CD4-positive, alpha-beta memory T cell (primary cell): ENCODE data around the gene TRERF1. TPM values are rescaled to one million over a fixed set of nuclear protein-coding genes. Genes with fewer than 3 reads are reported as not detected.

Experiments
- CTCF ChIA-PET: fragments of 350-600 bp; sonication (Branson Sonifier 250); formaldehyde crosslinking; loops from one replicate; lab custom pipeline; 2021; ENCODE audit warnings: inconsistent platforms; ENCODE audit not compliant: partially characterized antibody; lab: Charles Lee
- POLR2A ChIA-PET: fragments of 350-600 bp; sonication (Branson Sonifier 250); formaldehyde crosslinking; loops from one replicate; lab custom pipeline; 2021; ENCODE audit not compliant: partially characterized antibody; lab: Charles Lee
- DNase-seq, 5 donors: peaks; one replicate each; pipeline versions ENCODE4 v3.0.0 to v3.0.0-alpha.2; 2020 to 2022; ENCODE audit warnings: mixed read lengths in 1 of 5
- H3K27ac ChIP-seq: one replicate; pipeline ENCODE4 v1.7.0; 2013; ENCODE audit warnings: low read depth, low read length
- H3K27me3 ChIP-seq: 2 replicates; pipeline ENCODE4 v1.7.0; 2013; ENCODE audit warnings: mild to moderate bottlenecking, low read length, moderate library complexity; ENCODE audit not compliant: insufficient read depth
- H3K36me3 ChIP-seq: 2 replicates; pipeline ENCODE4 v1.7.0; 2013; ENCODE audit warnings: mild to moderate bottlenecking, low read length, moderate library complexity; ENCODE audit not compliant: insufficient read depth
- H3K4me1 ChIP-seq: 2 replicates; pipeline ENCODE4 v1.7.0; 2013; ENCODE audit warnings: mild to moderate bottlenecking, low read length, moderate library complexity; ENCODE audit not compliant: insufficient read depth
- H3K4me3 ChIP-seq, 2 donors: one replicate each; pipeline ENCODE4 v1.7.0; 2013; ENCODE audit warnings: low read length in 2 of 2, mild to moderate bottlenecking in 1 of 2
- H3K9me3 ChIP-seq, 2 donors: one replicate each; pipeline ENCODE4 v1.7.0; 2013; ENCODE audit warnings: low read length in 2 of 2, control low read depth in 1 of 2; ENCODE audit not compliant: control insufficient read depth in 1 of 2
- H3K27ac Mint-ChIP-seq, 7 donors: one replicate each; pipeline ENCODE4 v1.8.0; 2020 to 2021; ENCODE audit warnings: mixed read lengths in 7 of 7, mild to moderate bottlenecking in 6 of 7, inconsistent platforms in 3 of 7, moderate library complexity in 3 of 7
- H3K27me3 Mint-ChIP-seq, 2 donors: one replicate each; pipeline ENCODE4 v1.8.0; 2020 to 2021; ENCODE audit warnings: mixed read lengths in 2 of 2
- H3K36me3 Mint-ChIP-seq, 2 donors: one replicate each; pipeline ENCODE4 v1.8.0; 2020 to 2021; ENCODE audit warnings: mixed read lengths in 2 of 2, inconsistent platforms in 1 of 2, mild to moderate bottlenecking in 1 of 2
- H3K4me1 Mint-ChIP-seq, 4 donors: one replicate each; pipeline ENCODE4 v1.8.0; 2020 to 2021; ENCODE audit warnings: mixed read lengths in 4 of 4, mild to moderate bottlenecking in 1 of 4
- H3K4me3 Mint-ChIP-seq, 8 donors: one replicate each; pipeline ENCODE4 v1.8.0; 2020 to 2021; ENCODE audit warnings: mixed read lengths in 8 of 8, mild to moderate bottlenecking in 7 of 8, moderate library complexity in 6 of 8, inconsistent platforms in 3 of 8
- H3K9me3 Mint-ChIP-seq, 8 donors: one replicate each; pipeline ENCODE4 v1.8.0; 2020 to 2021; ENCODE audit warnings: mixed read lengths in 8 of 8, mild to moderate bottlenecking in 5 of 8, inconsistent platforms in 3 of 8, moderate library complexity in 1 of 8
- intact Hi-C: fragments of 100-400 bp; cut with micrococcal nuclease; formaldehyde crosslinking; loops from one replicate; pipeline ENCODE4 v1.15.1; 2023
- polyA plus RNA-seq, 2 donors: library from polyadenylated mRNA; unstranded; fragments of 300-500 nt; fragmentation: Illumina TruSeq; gene quantifications; one replicate each; pipeline ENCODE4 v1.2.3, GENCODE V29; 2021
- total RNA-seq, 2 experiments: library from RNA; stranded (reverse); gene quantifications; one replicate each; pipeline ENCODE4 v1.2.3, GENCODE V29; 2021

The TRERF1 gene
- total and polyA plus RNA-seq, 4 experiments from 2014 or later = 1.1 to 28.3 (median 17.4) TPM

- POLR2A ChIA-PET = no interaction called here
- DNase-seq = no peak
- no peaks in the 10 kb centered on the region for H3K9me3 ChIP-seq
- H3K4me1 ChIP-seq = peaks cover 8% of the 10 kb centered on the region
- CTCF ChIA-PET = no interaction called here
- peak overlapping the region in 1 of 7 donors; percentile 10 for H3K27ac Mint-ChIP-seq
- H3K4me1 Mint-ChIP-seq = peaks cover 15 to 34% (median 24%) of the 10 kb centered on the region in 4 donors
- H3K36me3 ChIP-seq = no peaks in the 10 kb centered on the region
- no peaks in the 10 kb centered on the region for H3K27me3 ChIP-seq
- H3K9me3 Mint-ChIP-seq = no peaks in the 10 kb centered on the region
- no peaks in the 10 kb centered on the region for H3K27me3 Mint-ChIP-seq
- no peak overlapping the region for H3K4me3 ChIP-seq
- intact Hi-C loops = no loop called here
- no peak overlapping the region for H3K27ac ChIP-seq
- H3K36me3 Mint-ChIP-seq = peaks cover 4 to 11% of the 10 kb centered on the region in 2 donors
- H3K4me3 Mint-ChIP-seq = no peak overlapping the region
Measured at GRCh38 chr6:42350911-42351310, 100.8 kb downstream of the TRERF1 start.

DNA sequence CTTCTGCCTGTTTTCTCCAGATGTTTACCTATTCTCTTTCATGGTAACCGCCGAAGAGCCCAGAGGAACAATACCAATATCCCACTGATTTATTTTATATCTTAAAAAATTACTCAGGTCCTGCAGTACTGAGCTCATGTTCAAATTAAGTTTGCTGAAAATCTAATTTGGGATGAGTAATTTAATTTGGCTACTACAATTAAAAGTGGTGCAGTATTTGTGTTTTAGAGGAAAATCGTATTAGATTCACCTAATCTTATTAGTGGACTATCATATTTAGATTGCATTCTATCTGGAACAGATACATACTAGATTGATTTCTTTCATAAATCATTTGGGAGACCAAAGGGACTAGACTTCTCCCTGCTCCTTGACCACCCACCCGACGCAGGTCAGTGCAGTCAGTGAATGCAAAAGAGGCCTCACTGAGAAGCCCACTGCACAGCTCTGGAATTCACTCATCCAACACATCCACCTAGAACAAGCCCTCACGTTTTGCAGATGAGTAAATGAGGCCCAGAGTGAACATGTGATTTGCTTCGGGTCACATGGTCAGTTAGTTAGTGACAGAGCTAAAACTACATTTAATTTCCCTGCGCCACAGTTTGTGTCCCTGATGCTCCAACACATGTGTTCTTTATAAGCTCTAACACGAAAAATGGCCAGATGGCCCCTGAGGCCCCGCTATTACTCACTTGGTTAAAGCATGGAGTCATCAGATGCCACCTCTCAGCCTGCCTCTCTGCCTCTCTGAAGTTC, 101.8 kb downstream of the TRERF1 start:
- H3K4me3 ChIP-seq = no peak overlapping the region
- H3K27me3 ChIP-seq = no peaks in the 10 kb centered on the region
- DNase-seq = no peak
- ChIA-PET CTCF (no interaction called here), POLR2A (interaction anchor here (0.5 to 1.6 kb wide), 3 partner anchors 87 to 103 kb away, joined by 3 read pairs; no protein-coding TSS in a partner anchor)
- no peak overlapping the region for H3K27ac ChIP-seq
- Mint-ChIP-seq H3K4me1 (peaks cover 18 to 41% (median 30%) of the 10 kb centered on the region in 4 donors), H3K9me3 (no peaks in the 10 kb centered on the region), H3K36me3 (peaks cover 9 to 14% of the 10 kb centered on the region in 2 donors), H3K27ac (no peak overlapping the region), H3K4me3 (peak overlapping the region in 1 of 8 donors; percentile 20), H3K27me3 (no peaks in the 10 kb centered on the region)
- H3K9me3 ChIP-seq = no peaks in the 10 kb centered on the region
- peaks cover 8% of the 10 kb centered on the region for H3K4me1 ChIP-seq
- intact Hi-C loops = no loop called here
- no peaks in the 10 kb centered on the region for H3K36me3 ChIP-seq

DNA sequence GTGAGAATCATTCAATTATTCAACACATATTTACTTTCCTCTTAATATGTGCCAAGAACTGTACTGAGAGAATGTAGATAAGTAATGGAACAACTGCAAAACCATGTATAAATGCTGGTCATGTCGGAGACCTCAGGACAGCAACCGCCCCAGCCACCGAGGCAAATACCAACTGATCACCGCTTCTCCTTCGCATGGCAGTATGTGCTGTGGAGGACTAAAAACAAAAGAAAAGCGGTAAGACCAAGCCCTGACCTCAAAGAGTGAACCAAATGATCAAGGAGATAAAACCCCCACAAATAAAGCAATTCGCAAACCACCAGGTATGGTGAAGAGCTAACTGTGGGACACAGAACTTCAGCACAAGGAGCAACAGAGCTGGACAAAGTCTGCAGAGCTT, 104.3 kb downstream of the TRERF1 start:
- no peak for DNase-seq
- H3K27me3 ChIP-seq = no peaks in the 10 kb centered on the region
- peak overlapping the region in 2 of 7 donors; percentile 42 to 55 for H3K27ac Mint-ChIP-seq
- no peak overlapping the region for H3K4me3 ChIP-seq
- peak overlapping the region in 1 of 8 donors; percentile 17 for H3K4me3 Mint-ChIP-seq
- no peaks in the 10 kb centered on the region for H3K36me3 ChIP-seq
- intact Hi-C loops = no loop called here
- no peaks in the 10 kb centered on the region for H3K27me3 Mint-ChIP-seq
- CTCF ChIA-PET = interaction anchor here (1.6 to 1.8 kb wide), 2 partner anchors 15 to 200 kb away, joined by 3 to 6 read pairs; no protein-coding TSS in a partner anchor
- H3K36me3 Mint-ChIP-seq = peaks cover 22 to 24% of the 10 kb centered on the region in 2 donors
- peaks cover 22 to 52% (median 43%) of the 10 kb centered on the region in 4 donors for H3K4me1 Mint-ChIP-seq
- peaks cover 8% of the 10 kb centered on the region for H3K4me1 ChIP-seq
- H3K27ac ChIP-seq = no peak overlapping the region
- no peaks in the 10 kb centered on the region for H3K9me3 ChIP-seq
- POLR2A ChIA-PET = interaction anchor here (0.6 to 1.8 kb wide), 3 partner anchors 31 to 1036 kb away, joined by 3 to 4 read pairs (median 3); no protein-coding TSS in a partner anchor
- H3K9me3 Mint-ChIP-seq = no peaks in the 10 kb centered on the region

DNA sequence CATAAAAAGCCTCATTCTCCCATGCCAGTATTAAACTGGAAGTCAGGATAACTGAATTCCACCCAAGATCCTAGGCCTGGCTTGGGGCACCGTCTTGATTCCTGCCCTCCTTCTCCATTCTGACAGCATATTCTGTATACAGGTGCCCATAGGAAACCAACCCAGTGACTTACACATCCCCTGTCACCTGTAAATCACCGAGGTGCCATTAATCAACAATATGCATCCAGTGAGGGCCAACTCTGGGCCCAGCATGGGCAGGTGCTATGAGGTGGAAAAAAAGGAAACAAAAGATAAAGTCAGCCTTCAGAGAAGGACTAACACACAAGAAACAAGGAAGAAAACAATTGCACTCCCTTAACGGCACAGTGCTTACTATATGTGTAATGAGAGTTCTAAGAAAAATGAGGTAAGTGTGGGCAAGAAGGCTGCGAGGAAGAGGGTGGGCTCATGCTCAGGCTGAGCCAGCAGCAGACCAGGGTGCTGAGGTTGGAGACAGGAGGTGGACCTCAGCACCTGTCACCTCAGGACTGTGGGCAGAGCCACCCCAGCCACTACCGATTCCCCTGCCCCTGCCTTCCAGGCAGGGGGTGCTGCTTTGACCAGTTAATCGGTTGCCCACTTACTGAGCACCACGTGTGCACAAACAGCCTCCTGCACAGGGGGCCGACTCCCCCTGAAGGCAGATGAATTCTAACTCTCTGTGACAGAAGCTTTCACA, 105.9 kb downstream of the TRERF1 start:
- Mint-ChIP-seq H3K27ac (peak overlapping the region in 5 of 7 donors; percentile 7 to 77 (median 32)), H3K9me3 (no peaks in the 10 kb centered on the region), H3K4me1 (peaks cover 31 to 60% (median 49%) of the 10 kb centered on the region in 4 donors), H3K36me3 (peaks cover 22 to 24% of the 10 kb centered on the region in 2 donors), H3K27me3 (no peaks in the 10 kb centered on the region), H3K4me3 (no peak overlapping the region)
- no peaks in the 10 kb centered on the region for H3K27me3 ChIP-seq
- H3K27ac ChIP-seq = no peak overlapping the region
- DNase-seq = no peak
- no peaks in the 10 kb centered on the region for H3K36me3 ChIP-seq
- ChIA-PET CTCF (interaction anchor here (0.7 kb wide), 1 partner anchor 202 kb away, joined by 4 read pairs; no protein-coding TSS in a partner anchor), POLR2A (no interaction called here)
- no peaks in the 10 kb centered on the region for H3K9me3 ChIP-seq
- peaks cover 23% of the 10 kb centered on the region for H3K4me1 ChIP-seq
- H3K4me3 ChIP-seq = no peak overlapping the region
- intact Hi-C loops = no loop called here

- intact Hi-C loops = no loop called here
- H3K4me1 Mint-ChIP-seq = peaks cover 36 to 62% (median 53%) of the 10 kb centered on the region in 4 donors
- ChIA-PET CTCF (interaction anchor here (1.1 to 1.2 kb wide), 2 partner anchors 10 to 203 kb away, joined by 3 to 4 read pairs; no protein-coding TSS in a partner anchor), POLR2A (interaction anchor here (1.4 kb wide), 1 partner anchor 15 kb away, joined by 3 read pairs; no protein-coding TSS in a partner anchor)
- H3K27me3 Mint-ChIP-seq = no peaks in the 10 kb centered on the region
- DNase-seq = no peak
- no peak overlapping the region for H3K27ac ChIP-seq
- H3K9me3 Mint-ChIP-seq = no peaks in the 10 kb centered on the region
- H3K36me3 Mint-ChIP-seq = peaks cover 19 to 22% of the 10 kb centered on the region in 2 donors
- no peak overlapping the region for H3K4me3 ChIP-seq
- H3K36me3 ChIP-seq = no peaks in the 10 kb centered on the region
- H3K4me3 Mint-ChIP-seq = no peak overlapping the region
- H3K27me3 ChIP-seq = no peaks in the 10 kb centered on the region
- no peak overlapping the region for H3K27ac Mint-ChIP-seq
- H3K9me3 ChIP-seq = no peaks in the 10 kb centered on the region
- peaks cover 33% of the 10 kb centered on the region for H3K4me1 ChIP-seq
Measured at GRCh38 chr6:42344756-42345155, 107.0 kb downstream of the TRERF1 start.

- no peak for DNase-seq
- H3K4me1 ChIP-seq = peaks cover 45% of the 10 kb centered on the region
- H3K27ac Mint-ChIP-seq = peak overlapping the region in 1 of 7 donors; percentile 29
- no peaks in the 10 kb centered on the region for H3K27me3 Mint-ChIP-seq
- H3K36me3 Mint-ChIP-seq = peaks cover 17 to 22% of the 10 kb centered on the region in 2 donors
- H3K4me3 Mint-ChIP-seq = no peak overlapping the region
- no peaks in the 10 kb centered on the region for H3K9me3 ChIP-seq
- H3K4me3 ChIP-seq = no peak overlapping the region
- intact Hi-C loops = no loop called here
- H3K27ac ChIP-seq = no peak overlapping the region
- H3K9me3 Mint-ChIP-seq = no peaks in the 10 kb centered on the region
- POLR2A ChIA-PET = no interaction called here
- no peaks in the 10 kb centered on the region for H3K36me3 ChIP-seq
- CTCF ChIA-PET = no interaction called here
- H3K4me1 Mint-ChIP-seq = peaks cover 35 to 74% (median 60%) of the 10 kb centered on the region in 4 donors
- no peaks in the 10 kb centered on the region for H3K27me3 ChIP-seq
Measured at GRCh38 chr6:42341771-42342553, 109.8 kb downstream of the TRERF1 start.
